Measurements from ENCODE around the gene HNRNPD. TPM values are rescaled to one million over a fixed set of nuclear protein-coding genes. Genes with fewer than 3 reads are reported as not detected.

The HNRNPD gene
- total and polyA plus RNA-seq, 5 donors from 2014 or later = 193 to 270 (median 209) TPM

- H3K27ac Mint-ChIP-seq = peak overlapping the region in 1 of 3 donors; percentile 41
- H3K4me1 Mint-ChIP-seq = peaks cover 9 to 15% (median 12%) of the 10 kb centered on the region in 4 donors
- H3K36me3 Mint-ChIP-seq = peaks cover 7% of the 10 kb centered on the region
- no peaks in the 10 kb centered on the region for H3K27me3 Mint-ChIP-seq
- Histone ChIP-seq H3K27me3 (ENCODE audit: control insufficient read depth, insufficient read depth, low read length) (peaks cover 5% of the 10 kb centered on the region), H3K27ac (ENCODE audit: insufficient read depth, low read length, poor library complexity, severe bottlenecking) (no peak overlapping the region), H3K4me1 (ENCODE audit: control insufficient read depth, insufficient read depth, low read length, poor library complexity, severe bottlenecking) (no peaks in the 10 kb centered on the region), H3K9me3 (ENCODE audit: control insufficient read depth in 2 of 2, low read length in 2 of 2) (no peaks in the 10 kb centered on the region), H3K4me3 (ENCODE audit: low read depth, low read length) (no peak overlapping the region), H3K36me3 (ENCODE audit: control insufficient read depth, insufficient read depth, low read length) (peaks cover 4% of the 10 kb centered on the region)
- no peak overlapping the region for H3K4me3 Mint-ChIP-seq
- H3K9me3 Mint-ChIP-seq = peaks cover 0 to 2% (median 0%) of the 10 kb centered on the region in 7 donors
- DNase-seq (no peak), ATAC-seq (ENCODE audit: low read depth in 2 of 2) (no peak)
Observed at GRCh38 chr4:82382751-82383150, 9.0 kb upstream of the HNRNPD start.

GRCh38 chr4:82381661-82382296, 8.0 kb upstream of the HNRNPD start:
- Mint-ChIP-seq H3K4me1 (peaks cover 12 to 18% (median 16%) of the 10 kb centered on the region in 4 donors), H3K27ac (no peak overlapping the region), H3K36me3 (peaks cover 9% of the 10 kb centered on the region), H3K27me3 (no peaks in the 10 kb centered on the region), H3K4me3 (peak overlapping the region in 1 of 4 donors; percentile 27), H3K9me3 (peaks cover 0 to 2% (median 0%) of the 10 kb centered on the region in 7 donors)
- Histone ChIP-seq H3K36me3 (ENCODE audit: control insufficient read depth, insufficient read depth, low read length) (peaks cover 4% of the 10 kb centered on the region), H3K9me3 (ENCODE audit: control insufficient read depth in 2 of 2, low read length in 2 of 2) (no peaks in the 10 kb centered on the region), H3K4me3 (ENCODE audit: low read depth, low read length) (no peak overlapping the region), H3K4me1 (ENCODE audit: control insufficient read depth, insufficient read depth, low read length, poor library complexity, severe bottlenecking) (no peaks in the 10 kb centered on the region), H3K27ac (ENCODE audit: insufficient read depth, low read length, poor library complexity, severe bottlenecking) (no peak overlapping the region), H3K27me3 (ENCODE audit: control insufficient read depth, insufficient read depth, low read length) (peaks cover 5% of the 10 kb centered on the region)
- ATAC-seq (ENCODE audit: low read depth in 2 of 2) (no peak), DNase-seq (no peak)

GRCh38 chr4:82381235-82381634, 7.4 kb upstream of the HNRNPD start:
- H3K9me3 ChIP-seq (ENCODE audit: control insufficient read depth in 2 of 2, low read length in 2 of 2) = no peaks in the 10 kb centered on the region
- no peak overlapping the region for H3K4me3 ChIP-seq (ENCODE audit: low read depth, low read length)
- peaks cover 4% of the 10 kb centered on the region for H3K36me3 ChIP-seq (ENCODE audit: control insufficient read depth, insufficient read depth, low read length)
- no peak for ATAC-seq (ENCODE audit: low read depth in 2 of 2)
- Mint-ChIP-seq H3K4me3 (no peak overlapping the region), H3K4me1 (peaks cover 16 to 22% (median 20%) of the 10 kb centered on the region in 4 donors), H3K36me3 (peaks cover 9% of the 10 kb centered on the region), H3K9me3 (peaks cover 0 to 2% (median 0%) of the 10 kb centered on the region in 7 donors), H3K27me3 (no peaks in the 10 kb centered on the region), H3K27ac (no peak overlapping the region)
- H3K4me1 ChIP-seq (ENCODE audit: control insufficient read depth, insufficient read depth, low read length, poor library complexity, severe bottlenecking) = peaks cover under 1% of the 10 kb centered on the region
- peaks cover 3% of the 10 kb centered on the region for H3K27me3 ChIP-seq (ENCODE audit: control insufficient read depth, insufficient read depth, low read length)
- no peak for DNase-seq
- H3K27ac ChIP-seq (ENCODE audit: insufficient read depth, low read length, poor library complexity, severe bottlenecking) = no peak overlapping the region

- Histone ChIP-seq H3K4me3 (ENCODE audit: low read depth, low read length) (no peak overlapping the region), H3K27ac (ENCODE audit: insufficient read depth, low read length, poor library complexity, severe bottlenecking) (no peak overlapping the region), H3K27me3 (ENCODE audit: control insufficient read depth, insufficient read depth, low read length) (peaks cover 2% of the 10 kb centered on the region), H3K4me1 (ENCODE audit: control insufficient read depth, insufficient read depth, low read length, poor library complexity, severe bottlenecking) (peaks cover 5% of the 10 kb centered on the region), H3K36me3 (ENCODE audit: control insufficient read depth, insufficient read depth, low read length) (peaks cover 4% of the 10 kb centered on the region), H3K9me3 (ENCODE audit: control insufficient read depth in 2 of 2, low read length in 2 of 2) (no peaks in the 10 kb centered on the region)
- Mint-ChIP-seq H3K4me1 (peaks cover 21 to 25% (median 23%) of the 10 kb centered on the region in 4 donors), H3K27me3 (no peaks in the 10 kb centered on the region), H3K36me3 (peaks cover 9% of the 10 kb centered on the region), H3K27ac (no peak overlapping the region), H3K9me3 (no peaks in the 10 kb centered on the region), H3K4me3 (no peak overlapping the region)
- ATAC-seq (ENCODE audit: low read depth in 2 of 2) (no peak), DNase-seq (no peak)
Observed at GRCh38 chr4:82380831-82381230, 7.0 kb upstream of the HNRNPD start.

GRCh38 chr4:82380344-82380743, 6.6 kb upstream of the HNRNPD start:
- Histone ChIP-seq H3K4me1 (ENCODE audit: control insufficient read depth, insufficient read depth, low read length, poor library complexity, severe bottlenecking) (peaks cover 8% of the 10 kb centered on the region), H3K27ac (ENCODE audit: insufficient read depth, low read length, poor library complexity, severe bottlenecking) (no peak overlapping the region), H3K36me3 (ENCODE audit: control insufficient read depth, insufficient read depth, low read length) (peaks cover 4% of the 10 kb centered on the region), H3K4me3 (ENCODE audit: low read depth, low read length) (no peak overlapping the region), H3K27me3 (ENCODE audit: control insufficient read depth, insufficient read depth, low read length) (no peaks in the 10 kb centered on the region), H3K9me3 (ENCODE audit: control insufficient read depth in 2 of 2, low read length in 2 of 2) (no peaks in the 10 kb centered on the region)
- DNase-seq (no peak), ATAC-seq (ENCODE audit: low read depth in 2 of 2) (no peak)
- Mint-ChIP-seq H3K36me3 (peaks cover 9% of the 10 kb centered on the region), H3K4me1 (peaks cover 23 to 29% (median 25%) of the 10 kb centered on the region in 4 donors), H3K27me3 (no peaks in the 10 kb centered on the region), H3K4me3 (no peak overlapping the region), H3K27ac (no peak overlapping the region), H3K9me3 (no peaks in the 10 kb centered on the region)

- Histone ChIP-seq H3K36me3 (ENCODE audit: control insufficient read depth, insufficient read depth, low read length) (peaks cover 5% of the 10 kb centered on the region), H3K4me3 (ENCODE audit: low read depth, low read length) (peak overlapping the region; percentile 97), H3K27me3 (ENCODE audit: control insufficient read depth, insufficient read depth, low read length) (no peaks in the 10 kb centered on the region), H3K4me1 (ENCODE audit: control insufficient read depth, insufficient read depth, low read length, poor library complexity, severe bottlenecking) (peaks cover 27% of the 10 kb centered on the region), H3K9me3 (ENCODE audit: control insufficient read depth in 2 of 2, low read length in 2 of 2) (no peaks in the 10 kb centered on the region), H3K27ac (ENCODE audit: insufficient read depth, low read length, poor library complexity, severe bottlenecking) (no peak overlapping the region)
- H3K4me3 Mint-ChIP-seq = peak overlapping the region in 3 of 4 donors; percentile 98 to 100 (median 99)
- DNase-seq (no peak), ATAC-seq (ENCODE audit: low read depth in 2 of 2) (no peak)
- H3K36me3 Mint-ChIP-seq = peaks cover 19% of the 10 kb centered on the region
- peaks cover 27 to 44% (median 35%) of the 10 kb centered on the region in 4 donors for H3K4me1 Mint-ChIP-seq
- peak overlapping the region in 1 of 3 donors; percentile 83 for H3K27ac Mint-ChIP-seq
- H3K27me3 Mint-ChIP-seq = peaks cover 8% of the 10 kb centered on the region
- no peaks in the 10 kb centered on the region for H3K9me3 Mint-ChIP-seq
Observed at GRCh38 chr4:82376109-82376508, 2.3 kb upstream of the HNRNPD start.

GRCh38 chr4:82373486-82373815, 340 bp downstream of the HNRNPD start:
- peaks cover 53% of the 10 kb centered on the region for H3K4me1 ChIP-seq (ENCODE audit: control insufficient read depth, insufficient read depth, low read length, poor library complexity, severe bottlenecking)
- no peaks in the 10 kb centered on the region for H3K9me3 ChIP-seq (ENCODE audit: control insufficient read depth in 2 of 2, low read length in 2 of 2)
- Mint-ChIP-seq H3K4me1 (peaks cover 40 to 70% (median 50%) of the 10 kb centered on the region in 4 donors), H3K27ac (peak overlapping the region; percentile 98 to 100 (median 100)), H3K9me3 (no peaks in the 10 kb centered on the region), H3K27me3 (peaks cover 8% of the 10 kb centered on the region), H3K36me3 (peaks cover 28% of the 10 kb centered on the region), H3K4me3 (peak overlapping the region; percentile 98 to 100 (median 99))
- ATAC-seq (ENCODE audit: low read depth in 2 of 2) (peak; percentile 9 to 17), DNase-seq (no peak)
- peak overlapping the region; percentile 100 for H3K4me3 ChIP-seq (ENCODE audit: low read depth, low read length)
- H3K27ac ChIP-seq (ENCODE audit: insufficient read depth, low read length, poor library complexity, severe bottlenecking) = peak overlapping the region; percentile 98
- H3K27me3 ChIP-seq (ENCODE audit: control insufficient read depth, insufficient read depth, low read length) = no peaks in the 10 kb centered on the region
- H3K36me3 ChIP-seq (ENCODE audit: control insufficient read depth, insufficient read depth, low read length) = peaks cover 18% of the 10 kb centered on the region

Data from CD4-positive, CD25-positive, alpha-beta regulatory T cell (primary cell).